Activated naive CD4-positive, alpha-beta T cell treated with Interleukin-2 at 50 U/mL for 16 hours (primary cell): Measurements from ENCODE around the gene OTUD4.

Source experiments
- DNase-seq: peaks from one replicate; pipeline ENCODE4 v3.0.0-alpha.2; 2020

OTUD4 gene

GRCh38 chr4:145102619-145103018 is 77.8 kb downstream of the OTUD4 start:
- no peak for DNase-seq

- DNase-seq = no peak
Measured at GRCh38 chr4:145101091-145101490, 79.3 kb downstream of the OTUD4 start.

- DNase-seq = no peak
Measured at GRCh38 chr4:145099653-145100052, 80.7 kb downstream of the OTUD4 start.

- DNase-seq = peak; percentile 57
Measured at GRCh38 chr4:145098675-145099037, 81.7 kb downstream of the OTUD4 start.

GRCh38 chr4:145097821-145098674 is 82.3 kb downstream of the OTUD4 start, which contains the start of the genes ABCE1 and ANAPC10:
TSS of gene ABCE1 (plus strand) at chr4:145098311. CDS start at chr4:145104413, 6,102 bp downstream.
TSS of gene ANAPC10 (minus strand) at chr4:145098196. CDS start at chr4:145096099, 2,097 bp downstream.
- DNase-seq = peak; percentile 96

GRCh38 chr4:145097331-145097820 is 83.0 kb downstream of the OTUD4 start:
- DNase-seq = no peak

- no peak for DNase-seq
Measured at GRCh38 chr4:145093638-145094037, 86.8 kb downstream of the OTUD4 start.

GRCh38 chr4:145090380-145090779 is 90.0 kb downstream of the OTUD4 start:
- DNase-seq = no peak

GRCh38 chr4:145083891-145084605 is 96.3 kb downstream of the OTUD4 start:
- DNase-seq = no peak
